Heart left ventricle (tissue), 13 donors: ENCODE measurements around the gene RIC3.

Experiments
- POLR2A ChIP-seq, 2 donors: fragments of 450-650 bp; IDR thresholded peaks; one replicate each; pipeline ENCODE4 v1.6.1; 2017; ENCODE audit warnings: antibody characterized with exemption in 2 of 2, mild to moderate bottlenecking in 2 of 2, moderate library complexity in 2 of 2
- TF ChIP-seq, protein P1 (sequence below), 12 donors: fragments of 200-600 bp; sonication (generic) in 4 of 12; IDR thresholded peaks; one replicate each; pipeline versions ENCODE4 v1.5.0 to v1.8.0; 2018 to 2022; ENCODE audit warnings: antibody characterized with exemption in 12 of 12, mild to moderate bottlenecking in 5 of 12
- donor health status: ischemic (EF 13 %, LVEDD 7.1; RV severe dilation, severe dysfunction).
- donor health status: DM: no; HTN: yes; CAD: no.
- donor health status: DM: no; HTN: no; CAD: no.
- donor health status: ischemic (EF 25% LVEDD 6.9; RV normal size, moderate dysfunction).
- donor health status: ischemic (EF 25% LVEDD 5.7; RV mildly dilated, moderate dysfunction).
- donor health status: ischemic (EF 35%, LVEDD 5.7; RV mildly dilated, moderate dysfunction).
- donor health status: nonischemic (EF 11% LVEDD 7.7; RV severe dilation, severe dysfunction).
- donor health status: DM: yes; HTN: yes; CAD: no.
- donor health status: PGD.
- donor health status: ischemic (EF 29% LVEDD 5.4; RV normal size, mild dysfunction).
- donor health status: nonischemic (EF 23%, LVEDD 6.1; RV moderate dilation, normal function).

DNA sequence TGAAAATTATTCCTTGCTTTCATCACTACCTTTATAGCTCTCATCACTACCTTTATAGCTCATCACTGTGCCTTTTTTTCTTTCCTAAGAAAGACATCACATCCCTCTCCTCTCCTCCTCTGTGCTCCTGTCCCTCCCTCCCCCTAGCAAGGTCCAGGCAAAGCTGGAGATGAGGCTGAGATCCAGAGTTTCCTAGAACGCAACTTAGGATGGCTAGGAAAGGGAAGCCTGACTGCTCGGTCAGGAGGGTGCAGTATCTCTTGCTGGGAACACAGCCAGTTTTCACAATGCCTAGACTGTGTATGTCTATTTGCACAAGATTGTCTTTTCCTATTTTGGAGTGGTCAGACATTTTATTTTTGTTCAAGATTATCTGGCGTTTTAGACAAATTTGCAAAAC lies 63.2 kb downstream of the RIC3 start:
- TF ChIP-seq, protein P1, sequence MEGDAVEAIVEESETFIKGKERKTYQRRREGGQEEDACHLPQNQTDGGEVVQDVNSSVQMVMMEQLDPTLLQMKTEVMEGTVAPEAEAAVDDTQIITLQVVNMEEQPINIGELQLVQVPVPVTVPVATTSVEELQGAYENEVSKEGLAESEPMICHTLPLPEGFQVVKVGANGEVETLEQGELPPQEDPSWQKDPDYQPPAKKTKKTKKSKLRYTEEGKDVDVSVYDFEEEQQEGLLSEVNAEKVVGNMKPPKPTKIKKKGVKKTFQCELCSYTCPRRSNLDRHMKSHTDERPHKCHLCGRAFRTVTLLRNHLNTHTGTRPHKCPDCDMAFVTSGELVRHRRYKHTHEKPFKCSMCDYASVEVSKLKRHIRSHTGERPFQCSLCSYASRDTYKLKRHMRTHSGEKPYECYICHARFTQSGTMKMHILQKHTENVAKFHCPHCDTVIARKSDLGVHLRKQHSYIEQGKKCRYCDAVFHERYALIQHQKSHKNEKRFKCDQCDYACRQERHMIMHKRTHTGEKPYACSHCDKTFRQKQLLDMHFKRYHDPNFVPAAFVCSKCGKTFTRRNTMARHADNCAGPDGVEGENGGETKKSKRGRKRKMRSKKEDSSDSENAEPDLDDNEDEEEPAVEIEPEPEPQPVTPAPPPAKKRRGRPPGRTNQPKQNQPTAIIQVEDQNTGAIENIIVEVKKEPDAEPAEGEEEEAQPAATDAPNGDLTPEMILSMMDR (IDR thresholded peaks at IDR 0.05) = no peak
- no peak for TF ChIP-seq POLR2A (IDR thresholded peaks at IDR 0.05)
